HFF-Myc (cell line): ENCODE results near the gene P2RY8.

Source experiments
- DNase-seq: peaks from one replicate; pipeline ENCODE4 v3.0.0-alpha.2; 2011; ENCODE audit warnings: low read depth; ENCODE audit errors: extremely low read depth
- H3K4me3 ChIP-seq: replicated peaks from 2 replicates; pipeline ENCODE4 v1.5.1; 2011; ENCODE audit warnings: low read depth, mild to moderate bottlenecking, control low read depth, low read length
- TF ChIP-seq, protein P1 (sequence below): IDR thresholded peaks from 2 replicates; pipeline ENCODE4 v1.5.1; 2012; ENCODE audit warnings: mild to moderate bottlenecking, low read depth, low read length, control low read depth; ENCODE audit errors: missing control alignments

P2RY8 gene

DNA sequence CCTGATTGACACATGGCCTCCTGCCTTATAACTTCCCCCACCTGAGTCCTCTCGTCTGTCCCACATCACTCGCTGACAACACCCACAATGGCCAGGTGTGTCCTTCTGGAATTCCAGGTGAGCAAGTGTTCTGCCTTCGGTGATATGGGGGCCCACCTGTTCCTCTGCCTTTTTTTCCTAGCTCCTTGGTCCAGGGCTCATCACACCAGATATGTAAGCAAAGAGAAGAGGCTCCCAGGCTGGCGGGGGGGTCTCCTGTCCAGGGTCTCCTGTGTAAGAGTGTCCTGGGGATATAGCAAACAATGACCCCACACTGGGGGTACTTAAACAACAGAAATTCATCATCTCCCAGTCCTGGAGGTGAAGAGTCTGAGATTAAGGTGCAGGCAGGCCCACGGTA is 25.2 kb downstream of the P2RY8 start:
- DNase-seq: no peak
- TF ChIP-seq, protein P1, sequence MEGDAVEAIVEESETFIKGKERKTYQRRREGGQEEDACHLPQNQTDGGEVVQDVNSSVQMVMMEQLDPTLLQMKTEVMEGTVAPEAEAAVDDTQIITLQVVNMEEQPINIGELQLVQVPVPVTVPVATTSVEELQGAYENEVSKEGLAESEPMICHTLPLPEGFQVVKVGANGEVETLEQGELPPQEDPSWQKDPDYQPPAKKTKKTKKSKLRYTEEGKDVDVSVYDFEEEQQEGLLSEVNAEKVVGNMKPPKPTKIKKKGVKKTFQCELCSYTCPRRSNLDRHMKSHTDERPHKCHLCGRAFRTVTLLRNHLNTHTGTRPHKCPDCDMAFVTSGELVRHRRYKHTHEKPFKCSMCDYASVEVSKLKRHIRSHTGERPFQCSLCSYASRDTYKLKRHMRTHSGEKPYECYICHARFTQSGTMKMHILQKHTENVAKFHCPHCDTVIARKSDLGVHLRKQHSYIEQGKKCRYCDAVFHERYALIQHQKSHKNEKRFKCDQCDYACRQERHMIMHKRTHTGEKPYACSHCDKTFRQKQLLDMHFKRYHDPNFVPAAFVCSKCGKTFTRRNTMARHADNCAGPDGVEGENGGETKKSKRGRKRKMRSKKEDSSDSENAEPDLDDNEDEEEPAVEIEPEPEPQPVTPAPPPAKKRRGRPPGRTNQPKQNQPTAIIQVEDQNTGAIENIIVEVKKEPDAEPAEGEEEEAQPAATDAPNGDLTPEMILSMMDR: no peak

DNA sequence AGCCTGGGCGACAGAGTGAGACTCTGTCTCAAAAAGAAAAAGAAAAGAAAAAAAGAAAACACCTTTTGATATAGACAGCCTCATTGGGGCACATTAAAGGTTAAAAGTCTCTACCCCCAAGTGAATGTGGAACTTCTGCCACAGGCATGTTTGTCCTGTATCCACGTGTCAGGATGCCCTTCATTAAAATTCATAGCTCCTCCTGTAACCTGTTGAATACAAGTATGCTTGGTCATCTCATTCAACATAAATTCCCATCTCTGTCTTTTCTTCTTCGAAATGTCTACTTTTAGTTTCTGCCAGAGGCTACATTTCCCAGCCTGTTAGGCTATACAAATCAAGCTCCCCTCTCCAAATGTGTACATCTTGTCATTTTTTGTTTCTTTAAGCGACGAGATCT is 25.8 kb downstream of the P2RY8 start:
- H3K4me3 ChIP-seq: no peak overlapping the region
- no peak for DNase-seq
- TF ChIP-seq, protein P1: no peak

More for the DNA sequence above, 25.2 kb downstream of the P2RY8 start:
- no peak overlapping the region for H3K4me3 ChIP-seq

DNA sequence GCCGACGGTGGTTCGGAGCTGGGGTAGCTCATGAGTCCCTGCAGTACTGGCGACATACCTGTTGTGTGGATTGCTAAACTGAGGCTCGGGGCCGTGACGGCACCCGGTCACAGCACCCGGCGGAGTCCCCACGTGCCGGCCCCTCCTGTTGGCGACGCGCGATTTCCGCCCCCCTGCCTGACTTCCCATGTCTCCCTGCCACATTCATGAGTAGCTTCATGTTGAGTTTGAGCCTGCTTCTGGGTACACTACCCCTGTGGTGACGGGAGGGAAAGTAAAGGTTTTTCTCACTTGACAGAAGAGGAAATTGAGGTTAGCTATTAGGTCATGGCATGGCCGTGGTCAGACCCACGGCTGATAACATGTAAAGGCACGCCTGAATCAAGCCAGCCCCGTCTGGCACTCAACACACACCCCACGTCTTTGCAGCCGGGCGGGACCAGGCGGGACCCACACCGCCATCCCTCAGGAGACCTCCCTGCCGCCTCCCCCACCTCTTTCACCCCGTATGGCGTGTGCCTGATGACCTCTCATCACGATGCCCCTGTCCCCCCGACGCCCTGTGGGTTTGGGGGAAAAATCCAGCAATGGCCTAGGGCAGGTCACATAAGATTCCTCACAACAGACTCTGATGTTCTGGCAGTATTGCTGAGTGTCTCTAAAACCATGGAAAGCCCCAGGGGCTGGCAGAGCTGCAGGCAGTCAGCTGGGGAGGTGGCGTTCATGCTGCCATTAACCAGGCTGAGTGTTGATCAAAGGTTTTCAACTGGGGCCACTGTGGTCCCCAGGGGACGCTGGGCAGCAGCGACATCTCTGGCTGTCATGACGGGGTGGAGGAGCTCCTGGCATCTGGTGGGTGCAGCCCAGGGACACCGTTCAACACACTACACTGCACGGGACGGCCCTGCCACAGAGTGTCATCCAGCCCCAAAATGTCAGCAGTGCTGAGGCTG is 29.2 kb downstream of the P2RY8 start:
- TF ChIP-seq, protein P1: no peak
- DNase-seq: no peak
- no peak overlapping the region for H3K4me3 ChIP-seq

DNA sequence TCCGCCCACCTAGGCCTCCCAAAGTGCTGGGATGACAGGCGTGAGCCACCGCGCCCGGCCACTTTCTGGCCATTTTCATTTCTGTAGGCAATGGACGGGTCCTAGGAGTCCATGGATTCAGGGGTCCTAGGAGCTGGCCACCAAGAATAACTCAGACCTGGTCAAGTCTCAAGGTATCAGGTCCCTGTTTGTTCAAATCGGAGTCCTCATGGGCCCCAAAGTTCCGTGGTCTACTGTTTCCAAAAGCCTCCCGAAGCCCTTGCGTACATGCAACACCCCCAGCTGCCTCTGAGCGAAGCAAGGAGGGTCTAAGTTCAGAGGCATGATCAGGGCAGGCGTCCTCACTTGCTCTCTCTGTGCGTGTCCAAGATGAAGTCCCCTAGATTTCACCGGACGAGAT is 30.1 kb downstream of the P2RY8 start:
- H3K4me3 ChIP-seq: no peak overlapping the region
- TF ChIP-seq, protein P1: no peak
- no peak for DNase-seq

DNA sequence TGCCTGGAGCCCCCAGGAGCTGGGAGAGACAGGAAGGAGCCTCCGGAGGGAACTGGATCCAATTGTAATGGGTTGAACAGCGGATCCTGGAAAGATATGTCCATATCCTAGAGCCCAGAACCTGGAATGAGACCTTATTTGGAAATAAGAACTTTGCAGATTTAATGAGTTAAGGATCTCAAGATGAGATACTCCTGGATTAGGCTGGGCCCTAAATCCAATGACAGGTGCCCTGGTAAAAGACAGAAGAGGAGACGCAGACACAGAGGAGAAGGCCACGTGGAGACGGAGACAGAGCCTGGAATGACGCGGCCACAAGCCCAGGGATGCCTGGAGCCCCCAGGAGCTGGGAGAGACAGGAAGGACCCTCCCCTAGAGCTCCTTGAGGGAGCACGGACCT is 34.1 kb downstream of the P2RY8 start:
- no peak overlapping the region for H3K4me3 ChIP-seq
- TF ChIP-seq, protein P1: no peak
- DNase-seq: no peak

DNA sequence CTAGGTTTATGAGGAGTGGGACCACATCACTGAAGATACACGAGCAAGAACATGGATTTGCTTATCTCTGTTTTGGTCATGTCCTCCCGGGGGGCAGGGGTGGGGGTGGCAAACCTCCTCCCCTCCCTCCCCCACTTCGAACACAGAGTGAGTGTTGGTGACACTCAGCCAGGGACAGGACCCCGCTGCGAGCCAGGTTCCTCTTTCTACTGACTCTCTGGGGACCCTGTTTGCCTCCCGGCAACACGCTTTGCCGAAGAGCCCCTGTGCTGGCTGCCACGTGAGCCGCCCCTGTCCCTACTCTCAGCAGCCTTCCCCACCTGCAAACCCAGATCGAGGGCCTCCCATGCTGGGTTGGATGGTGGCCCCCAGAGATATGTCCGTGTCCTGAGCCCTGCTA is 34.7 kb downstream of the P2RY8 start:
- no peak overlapping the region for H3K4me3 ChIP-seq
- TF ChIP-seq, protein P1: no peak
- no peak for DNase-seq
